Uterus (tissue), 4 donors: ENCODE results near the gene WNT2. TPM values are rescaled to one million over a fixed set of nuclear protein-coding genes. Genes with fewer than 3 reads are reported as not detected.

Source experiments
- DNase-seq, 2 donors: peaks; one replicate each; pipeline ENCODE4 v3.0.0-alpha.2; 2019 to 2020
- H3K27ac ChIP-seq, 2 donors: fragments of 200-600 bp; sonication (generic); 1 replicate in 1 of 2; 2 replicates in 1 of 2; pipeline ENCODE4 v1.5.1; 2016 to 2018
- H3K27me3 ChIP-seq, 2 donors: fragments of 200-600 bp; sonication (generic); one replicate each; pipeline ENCODE4 v1.5.1; 2018 to 2019; ENCODE audit warnings: control low read depth in 1 of 2
- H3K36me3 ChIP-seq, 2 donors: fragments of 200-600 bp; sonication (generic); one replicate each; pipeline ENCODE4 v1.5.1; 2019; ENCODE audit warnings: control low read depth in 1 of 2
- H3K4me1 ChIP-seq, 2 donors: fragments of 200-600 bp; sonication (generic); one replicate each; pipeline ENCODE4 v1.5.1; 2018 to 2019; ENCODE audit warnings: control low read depth in 1 of 2
- H3K4me3 ChIP-seq, 2 donors: fragments of 200-600 bp; sonication (generic); 1 replicate in 1 of 2; 2 replicates in 1 of 2; pipeline ENCODE4 v1.5.1; 2018 to 2019; ENCODE audit warnings: mild to moderate bottlenecking in 1 of 2
- H3K9me3 ChIP-seq, 2 donors: fragments of 200-600 bp; sonication (generic); one replicate each; pipeline ENCODE4 v1.5.1; 2019; ENCODE audit warnings: control low read depth in 1 of 2
- POLR2A ChIP-seq, 2 donors: fragments of 450-650 bp; IDR thresholded peaks; one replicate each; pipeline ENCODE4 v1.6.1; 2016; ENCODE audit warnings: antibody characterized with exemption in 2 of 2, mild to moderate bottlenecking in 1 of 2, moderate library complexity in 1 of 2
- intact Hi-C: fragments of 100-400 bp; cut with DNase I; formaldehyde crosslinking; loops from one replicate; pipeline ENCODE4 v1.15.1; 2023; ENCODE audit warnings: low total_unique reads
- total RNA-seq, 4 donors: library from RNA; depleted of rRNA in 3 of 4; stranded (reverse); fragments of >200 nt in 3 of 4; gene quantifications; one replicate each; pipeline versions ENCODE4 v1.1.0 to v1.2.4, GENCODE V29; 2014 to 2023
- TF ChIP-seq, protein P1 (sequence below), 4 experiments: fragments of 200-600 bp in 2 of 4; fragments of 450-650 bp in 2 of 4; sonication (generic) in 2 of 4; IDR thresholded peaks; one replicate each; pipeline ENCODE4 v1.5.1; 2016 to 2019; ENCODE audit warnings: antibody characterized with exemption in 4 of 4, mild to moderate bottlenecking in 2 of 4, moderate library complexity in 1 of 4
- donor health status: DM: yes; HTN: yes; CAD: no.

WNT2 gene
- total RNA-seq, 4 donors from 2014 or later, result 1.5 to 8.3 (median 2.3) TPM; not detected in 1

DNA sequence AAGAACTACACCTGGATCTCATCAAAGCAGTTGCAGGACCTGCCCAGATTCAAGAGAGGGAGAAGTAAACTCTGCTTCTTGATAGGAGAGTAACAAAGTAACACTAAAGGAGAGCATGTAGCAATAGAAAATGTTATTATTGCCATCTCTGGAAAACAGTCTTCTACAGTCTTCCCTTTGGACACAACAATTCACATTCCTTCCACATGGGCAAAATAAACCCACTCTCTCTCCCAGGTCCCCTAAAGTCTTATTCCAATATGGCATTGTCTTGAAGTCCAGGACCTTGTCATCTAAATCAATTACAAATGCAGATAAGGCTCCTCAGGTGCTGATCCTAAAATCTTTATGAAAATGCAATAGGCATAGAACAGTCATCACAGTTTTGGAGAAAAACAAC is 10.3 kb upstream of the WNT2 start:
- DNase-seq, result no peak

DNA sequence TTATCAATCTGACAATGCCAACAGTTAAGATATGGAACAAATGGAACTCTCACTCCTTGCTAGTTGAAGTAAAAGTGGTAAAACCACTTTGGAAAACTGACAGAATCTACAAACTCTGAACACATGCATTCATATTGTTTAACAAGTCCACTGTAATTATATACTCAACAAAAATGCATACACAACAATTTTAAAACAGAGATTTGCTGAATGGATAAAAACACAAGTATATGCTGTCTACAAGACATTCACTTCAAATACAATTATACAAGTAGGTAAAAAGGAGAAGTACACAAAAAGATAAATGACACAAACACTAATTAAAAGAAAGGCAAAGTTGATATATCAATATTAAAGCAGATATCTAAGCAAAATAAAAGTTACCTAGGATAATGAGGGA is 9.2 kb upstream of the WNT2 start:
- Histone ChIP-seq H3K4me3 (no peak overlapping the region), H3K9me3 (no peaks in the 10 kb centered on the region), H3K27me3 (no peaks in the 10 kb centered on the region), H3K36me3 (peaks cover 0 to 2% of the 10 kb centered on the region in 2 donors), H3K27ac (no peak overlapping the region), H3K4me1 (no peaks in the 10 kb centered on the region)
- DNase-seq, result no peak
- intact Hi-C loops, result no loop called here
- TF ChIP-seq, protein P1, sequence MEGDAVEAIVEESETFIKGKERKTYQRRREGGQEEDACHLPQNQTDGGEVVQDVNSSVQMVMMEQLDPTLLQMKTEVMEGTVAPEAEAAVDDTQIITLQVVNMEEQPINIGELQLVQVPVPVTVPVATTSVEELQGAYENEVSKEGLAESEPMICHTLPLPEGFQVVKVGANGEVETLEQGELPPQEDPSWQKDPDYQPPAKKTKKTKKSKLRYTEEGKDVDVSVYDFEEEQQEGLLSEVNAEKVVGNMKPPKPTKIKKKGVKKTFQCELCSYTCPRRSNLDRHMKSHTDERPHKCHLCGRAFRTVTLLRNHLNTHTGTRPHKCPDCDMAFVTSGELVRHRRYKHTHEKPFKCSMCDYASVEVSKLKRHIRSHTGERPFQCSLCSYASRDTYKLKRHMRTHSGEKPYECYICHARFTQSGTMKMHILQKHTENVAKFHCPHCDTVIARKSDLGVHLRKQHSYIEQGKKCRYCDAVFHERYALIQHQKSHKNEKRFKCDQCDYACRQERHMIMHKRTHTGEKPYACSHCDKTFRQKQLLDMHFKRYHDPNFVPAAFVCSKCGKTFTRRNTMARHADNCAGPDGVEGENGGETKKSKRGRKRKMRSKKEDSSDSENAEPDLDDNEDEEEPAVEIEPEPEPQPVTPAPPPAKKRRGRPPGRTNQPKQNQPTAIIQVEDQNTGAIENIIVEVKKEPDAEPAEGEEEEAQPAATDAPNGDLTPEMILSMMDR (IDR thresholded peaks at IDR 0.05), result no peak
- no peak for TF ChIP-seq POLR2A (IDR thresholded peaks at IDR 0.05)

More for the DNA sequence above, 10.3 kb upstream of the WNT2 start:
- Histone ChIP-seq H3K9me3 (no peaks in the 10 kb centered on the region), H3K27me3 (no peaks in the 10 kb centered on the region), H3K4me1 (no peaks in the 10 kb centered on the region), H3K27ac (no peak overlapping the region), H3K36me3 (peaks cover 0 to 2% of the 10 kb centered on the region in 2 donors), H3K4me3 (no peak overlapping the region)
- TF ChIP-seq, protein P1 (IDR thresholded peaks at IDR 0.05), result no peak
- no peak for TF ChIP-seq POLR2A (IDR thresholded peaks at IDR 0.05)
- intact Hi-C loops, result no loop called here

DNA sequence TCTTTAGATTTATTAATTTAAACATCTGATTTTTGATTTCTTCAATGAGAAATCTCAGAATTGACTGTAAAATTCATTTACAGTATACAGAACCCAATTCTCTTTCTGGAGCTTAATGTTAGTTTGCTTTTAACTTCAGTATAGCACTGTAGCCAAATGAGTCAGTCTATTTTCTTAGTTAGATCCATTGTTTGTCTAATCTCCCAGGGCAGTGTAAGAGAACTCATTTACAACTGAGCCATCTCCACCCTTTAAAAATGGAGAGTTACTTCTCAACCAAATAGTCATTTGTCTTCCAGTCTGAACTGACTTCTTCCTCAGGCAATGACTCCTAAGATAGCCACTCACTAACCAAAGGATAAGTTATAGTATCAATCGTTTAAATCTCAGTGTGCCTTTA is 3.0 kb upstream of the WNT2 start:
- Histone ChIP-seq H3K36me3 (no peaks in the 10 kb centered on the region), H3K4me1 (no peaks in the 10 kb centered on the region), H3K4me3 (no peak overlapping the region), H3K27ac (peak overlapping the region in 1 of 2 donors; percentile 2), H3K9me3 (no peaks in the 10 kb centered on the region), H3K27me3 (no peaks in the 10 kb centered on the region)
- no peak for TF ChIP-seq POLR2A (IDR thresholded peaks at IDR 0.05)
- DNase-seq, result no peak
- intact Hi-C loops, result no loop called here

DNA sequence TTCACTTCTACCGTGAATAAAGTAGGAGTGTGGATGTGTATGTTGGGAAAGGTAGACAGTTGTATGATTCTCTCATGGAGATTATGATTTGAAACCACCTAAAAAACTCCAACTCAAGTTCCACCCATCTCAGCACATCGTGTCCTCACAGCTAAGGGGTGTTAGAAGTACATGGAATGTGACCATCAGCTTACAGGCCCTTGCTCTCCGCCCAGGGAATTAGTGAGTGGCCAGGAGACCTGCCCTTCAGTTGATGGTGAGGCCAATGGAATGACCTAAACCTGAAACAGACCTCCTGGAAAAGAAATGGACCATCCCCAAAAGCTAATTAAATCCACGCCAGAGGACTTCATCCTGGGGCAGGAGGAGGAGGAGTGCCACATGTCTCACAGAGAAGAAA is 2.1 kb upstream of the WNT2 start:
- H3K27ac ChIP-seq, result peak overlapping the region; percentile 19 to 56
- no peaks in the 10 kb centered on the region for H3K9me3 ChIP-seq
- intact Hi-C loops, result no loop called here
- peak in 1 of 2 donors; percentile 21 for DNase-seq
- TF ChIP-seq, protein P1 (IDR thresholded peaks at IDR 0.05), result no peak
- no peak for TF ChIP-seq POLR2A (IDR thresholded peaks at IDR 0.05)
- H3K4me1 ChIP-seq, result no peaks in the 10 kb centered on the region
- no peaks in the 10 kb centered on the region for H3K27me3 ChIP-seq
- no peaks in the 10 kb centered on the region for H3K36me3 ChIP-seq
- peak overlapping the region in 1 of 2 donors; percentile 26 for H3K4me3 ChIP-seq

DNA sequence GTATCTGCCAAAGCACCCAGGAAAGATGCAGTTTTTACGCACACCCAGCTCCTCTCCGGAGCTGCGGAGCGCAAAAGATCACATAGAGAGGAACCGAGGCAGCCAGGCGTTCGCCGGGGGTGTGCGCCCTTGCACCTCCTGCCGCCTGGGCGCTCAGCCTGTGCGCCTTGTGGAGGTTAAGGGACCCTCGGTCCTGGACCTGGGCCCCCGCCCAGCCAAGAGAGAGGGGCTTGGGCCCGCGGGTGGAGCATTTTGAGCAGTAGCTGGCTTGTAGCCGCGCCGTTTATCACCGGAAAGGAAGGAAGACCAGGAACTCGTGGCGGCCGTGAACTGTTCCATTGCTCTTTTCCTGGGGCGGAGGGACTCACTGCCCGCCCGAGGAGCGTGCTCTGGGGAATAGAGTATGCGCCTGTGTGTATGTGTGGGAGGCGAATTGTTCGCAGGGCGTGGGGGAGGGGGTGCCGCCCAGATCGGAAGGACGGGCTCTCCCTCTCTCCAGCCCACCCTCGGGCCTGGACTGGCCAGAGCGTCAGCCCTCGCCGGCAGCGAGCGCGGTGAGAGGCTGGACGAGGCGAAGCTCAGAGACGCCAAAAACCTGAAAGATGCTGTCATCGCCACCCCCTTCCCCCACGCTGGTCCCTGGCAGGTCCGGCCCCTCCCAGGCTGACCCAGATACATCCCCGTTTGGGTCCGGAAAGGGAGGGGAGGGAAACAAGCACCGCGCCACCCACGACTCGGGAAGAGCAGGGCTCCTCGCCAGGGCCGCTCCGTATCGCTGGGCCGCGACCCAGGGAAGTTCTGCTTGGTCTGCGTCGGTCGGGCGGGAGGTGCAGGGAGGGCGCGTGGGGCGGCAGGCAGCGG is 1.2 kb upstream of the WNT2 start:
- Histone ChIP-seq H3K27ac (peak overlapping the region; percentile 48 to 56), H3K4me1 (no peaks in the 10 kb centered on the region), H3K9me3 (no peaks in the 10 kb centered on the region), H3K27me3 (no peaks in the 10 kb centered on the region), H3K4me3 (peak overlapping the region; percentile 26 to 36), H3K36me3 (no peaks in the 10 kb centered on the region)
- DNase-seq, result peak; percentile 73 to 76
- TF ChIP-seq POLR2A (IDR thresholded peaks at IDR 0.05), result peak in 1 of 2 donors; percentile 70
- TF ChIP-seq, protein P1 (IDR thresholded peaks at IDR 0.05), result no peak
- intact Hi-C loops, result no loop called here
